ENCODE measurements around the gene SAA2. TPM values are rescaled to one million over a fixed set of nuclear protein-coding genes. Genes with fewer than 3 reads are reported as not detected.
"Not testable (repeated sequence)": the region's sequence is repeated elsewhere in the genome, so short reads cannot be mapped to it uniquely, and the experiment has no call there.

SAA2 gene
- total and polyA plus RNA-seq, 4 donors = 6.4 to 27,037 (median 20,582) TPM

DNA sequence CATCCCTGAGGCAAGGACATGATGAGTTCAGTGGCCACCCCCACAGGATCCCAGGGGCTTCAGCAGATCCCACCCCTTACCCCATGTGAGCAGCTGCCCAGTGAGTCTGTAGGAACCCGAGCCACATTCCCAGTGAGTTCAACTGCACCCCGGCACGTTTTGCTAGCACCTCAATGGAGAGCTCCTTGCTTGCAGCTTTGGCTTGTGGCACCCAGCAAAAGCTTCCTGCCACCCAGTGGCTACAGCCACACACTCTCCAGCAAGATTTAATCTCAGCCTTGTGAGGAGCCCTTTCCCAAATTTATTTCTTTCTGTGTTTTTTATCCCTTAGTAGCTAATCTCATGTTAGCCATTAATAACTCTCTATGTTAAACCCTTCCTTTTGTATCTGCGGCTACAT, 21.6 kb upstream of the SAA2 start:
- H3K27me3 ChIP-seq (ENCODE audit: control insufficient read depth in 4 of 4, insufficient read depth in 4 of 4, low read length in 3 of 4) = no peaks in the 10 kb centered on the region
- H3K9me3 ChIP-seq (ENCODE audit: control insufficient read depth in 4 of 4, low read length in 3 of 4) = no peaks in the 10 kb centered on the region
- H3K4me1 ChIP-seq (ENCODE audit: control insufficient read depth in 4 of 4, insufficient read depth in 4 of 4, low read length in 3 of 4) = peaks cover 3 to 10% (median 4%) of the 10 kb centered on the region in 4 donors
- WGBS = 79% methylated on average over 4 of the region's 4 CpGs
- no peak for DNase-seq (ENCODE audit: low spot score)
- peak overlapping the region in 1 of 2 donors; percentile 37 for H3K27ac ChIP-seq (ENCODE audit: low read depth in 1 of 2, low read length in 2 of 2)
- H3K4me3 ChIP-seq (ENCODE audit: low read depth in 1 of 3, low read length in 3 of 3) = no peak overlapping the region
- TF ChIP-seq FOXA2 (IDR thresholded peaks at IDR 0.05) (no peak), RAD21 (IDR thresholded peaks at IDR 0.05) (peak; percentile 65 to 74), RXRA (IDR thresholded peaks at IDR 0.05) (no peak), FOXA1 (IDR thresholded peaks at IDR 0.05) (no peak), EGR1 (IDR thresholded peaks at IDR 0.05; ENCODE audit: low read depth in 2 of 2) (no peak), MAX (IDR thresholded peaks at IDR 0.05) (no peak), HNF4G (IDR thresholded peaks at IDR 0.05) (no peak), JUND (IDR thresholded peaks at IDR 0.05) (no peak), ZBTB33 (IDR thresholded peaks at IDR 0.05) (no peak), HNF4A (conservative IDR thresholded peaks at IDR 0.05) (no peak), TAF1 (conservative IDR thresholded peaks at IDR 0.05) (no peak), ATF3 (IDR thresholded peaks at IDR 0.05) (no peak)
- TF ChIP-seq, protein P1, sequence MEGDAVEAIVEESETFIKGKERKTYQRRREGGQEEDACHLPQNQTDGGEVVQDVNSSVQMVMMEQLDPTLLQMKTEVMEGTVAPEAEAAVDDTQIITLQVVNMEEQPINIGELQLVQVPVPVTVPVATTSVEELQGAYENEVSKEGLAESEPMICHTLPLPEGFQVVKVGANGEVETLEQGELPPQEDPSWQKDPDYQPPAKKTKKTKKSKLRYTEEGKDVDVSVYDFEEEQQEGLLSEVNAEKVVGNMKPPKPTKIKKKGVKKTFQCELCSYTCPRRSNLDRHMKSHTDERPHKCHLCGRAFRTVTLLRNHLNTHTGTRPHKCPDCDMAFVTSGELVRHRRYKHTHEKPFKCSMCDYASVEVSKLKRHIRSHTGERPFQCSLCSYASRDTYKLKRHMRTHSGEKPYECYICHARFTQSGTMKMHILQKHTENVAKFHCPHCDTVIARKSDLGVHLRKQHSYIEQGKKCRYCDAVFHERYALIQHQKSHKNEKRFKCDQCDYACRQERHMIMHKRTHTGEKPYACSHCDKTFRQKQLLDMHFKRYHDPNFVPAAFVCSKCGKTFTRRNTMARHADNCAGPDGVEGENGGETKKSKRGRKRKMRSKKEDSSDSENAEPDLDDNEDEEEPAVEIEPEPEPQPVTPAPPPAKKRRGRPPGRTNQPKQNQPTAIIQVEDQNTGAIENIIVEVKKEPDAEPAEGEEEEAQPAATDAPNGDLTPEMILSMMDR (IDR thresholded peaks at IDR 0.05; ENCODE audit: low read depth, low read length, missing input control) = peak; percentile 37
- TF ChIP-seq, protein P2, sequence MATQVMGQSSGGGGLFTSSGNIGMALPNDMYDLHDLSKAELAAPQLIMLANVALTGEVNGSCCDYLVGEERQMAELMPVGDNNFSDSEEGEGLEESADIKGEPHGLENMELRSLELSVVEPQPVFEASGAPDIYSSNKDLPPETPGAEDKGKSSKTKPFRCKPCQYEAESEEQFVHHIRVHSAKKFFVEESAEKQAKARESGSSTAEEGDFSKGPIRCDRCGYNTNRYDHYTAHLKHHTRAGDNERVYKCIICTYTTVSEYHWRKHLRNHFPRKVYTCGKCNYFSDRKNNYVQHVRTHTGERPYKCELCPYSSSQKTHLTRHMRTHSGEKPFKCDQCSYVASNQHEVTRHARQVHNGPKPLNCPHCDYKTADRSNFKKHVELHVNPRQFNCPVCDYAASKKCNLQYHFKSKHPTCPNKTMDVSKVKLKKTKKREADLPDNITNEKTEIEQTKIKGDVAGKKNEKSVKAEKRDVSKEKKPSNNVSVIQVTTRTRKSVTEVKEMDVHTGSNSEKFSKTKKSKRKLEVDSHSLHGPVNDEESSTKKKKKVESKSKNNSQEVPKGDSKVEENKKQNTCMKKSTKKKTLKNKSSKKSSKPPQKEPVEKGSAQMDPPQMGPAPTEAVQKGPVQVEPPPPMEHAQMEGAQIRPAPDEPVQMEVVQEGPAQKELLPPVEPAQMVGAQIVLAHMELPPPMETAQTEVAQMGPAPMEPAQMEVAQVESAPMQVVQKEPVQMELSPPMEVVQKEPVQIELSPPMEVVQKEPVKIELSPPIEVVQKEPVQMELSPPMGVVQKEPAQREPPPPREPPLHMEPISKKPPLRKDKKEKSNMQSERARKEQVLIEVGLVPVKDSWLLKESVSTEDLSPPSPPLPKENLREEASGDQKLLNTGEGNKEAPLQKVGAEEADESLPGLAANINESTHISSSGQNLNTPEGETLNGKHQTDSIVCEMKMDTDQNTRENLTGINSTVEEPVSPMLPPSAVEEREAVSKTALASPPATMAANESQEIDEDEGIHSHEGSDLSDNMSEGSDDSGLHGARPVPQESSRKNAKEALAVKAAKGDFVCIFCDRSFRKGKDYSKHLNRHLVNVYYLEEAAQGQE (IDR thresholded peaks at IDR 0.05) = no peak
- no peaks in the 10 kb centered on the region for H3K36me3 ChIP-seq (ENCODE audit: control insufficient read depth in 4 of 4, insufficient read depth in 3 of 4, low read depth in 1 of 4, low read length in 3 of 4)
- H3K9ac ChIP-seq (ENCODE audit: low read depth in 1 of 2, low read length in 2 of 2) = no peak overlapping the region

DNA sequence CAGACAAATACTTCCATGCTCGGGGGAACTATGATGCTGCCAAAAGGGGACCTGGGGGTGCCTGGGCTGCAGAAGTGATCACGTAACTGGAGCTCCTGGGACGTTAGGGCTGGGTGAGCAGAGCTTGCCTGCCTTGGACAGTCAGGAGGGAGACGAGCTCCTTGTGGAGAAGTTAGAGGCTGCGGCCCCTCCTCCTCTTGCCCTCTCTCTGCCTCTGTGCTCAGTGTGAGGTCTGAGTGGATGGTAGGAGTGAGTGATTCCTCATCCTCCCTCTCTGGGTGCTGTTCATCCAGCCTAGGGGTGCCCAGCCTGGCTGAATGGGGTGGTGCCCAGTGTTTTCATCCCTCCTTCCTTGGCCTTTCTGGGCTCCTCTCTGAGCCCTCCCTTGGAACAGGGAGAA, 20.8 kb upstream of the SAA2 start:
- H3K36me3 ChIP-seq (ENCODE audit: control insufficient read depth in 4 of 4, insufficient read depth in 3 of 4, low read depth in 1 of 4, low read length in 3 of 4); H3K27me3 ChIP-seq (ENCODE audit: control insufficient read depth in 4 of 4, insufficient read depth in 4 of 4, low read length in 3 of 4); H3K27ac ChIP-seq (ENCODE audit: low read depth in 1 of 2, low read length in 2 of 2); H3K9me3 ChIP-seq (ENCODE audit: control insufficient read depth in 4 of 4, low read length in 3 of 4); DNase-seq (ENCODE audit: low spot score); H3K4me3 ChIP-seq (ENCODE audit: low read depth in 1 of 3, low read length in 3 of 3); H3K9ac ChIP-seq (ENCODE audit: low read depth in 1 of 2, low read length in 2 of 2): not testable (repeated sequence)
- peaks cover 3 to 10% (median 4%) of the 10 kb centered on the region in 4 donors for H3K4me1 ChIP-seq (ENCODE audit: control insufficient read depth in 4 of 4, insufficient read depth in 4 of 4, low read length in 3 of 4)
- 90% methylated on average over 3 of the region's 5 CpGs for WGBS

- not testable (repeated sequence) for H3K27ac ChIP-seq (ENCODE audit: low read depth in 1 of 2, low read length in 2 of 2); H3K27me3 ChIP-seq (ENCODE audit: control insufficient read depth in 4 of 4, insufficient read depth in 4 of 4, low read length in 3 of 4); DNase-seq (ENCODE audit: low spot score); H3K9me3 ChIP-seq (ENCODE audit: control insufficient read depth in 4 of 4, low read length in 3 of 4); H3K36me3 ChIP-seq (ENCODE audit: control insufficient read depth in 4 of 4, insufficient read depth in 3 of 4, low read depth in 1 of 4, low read length in 3 of 4); H3K4me3 ChIP-seq (ENCODE audit: low read depth in 1 of 3, low read length in 3 of 3); H3K9ac ChIP-seq (ENCODE audit: low read depth in 1 of 2, low read length in 2 of 2)
- WGBS = 83% methylated on average over 5 of the region's 10 CpGs
- peaks cover 3 to 10% (median 4%) of the 10 kb centered on the region in 4 donors for H3K4me1 ChIP-seq (ENCODE audit: control insufficient read depth in 4 of 4, insufficient read depth in 4 of 4, low read length in 3 of 4)
Observed at GRCh38 chr11:18267335-18268133, 19.1 kb upstream of the SAA2 start.

Measured in liver (tissue), 9 donors.